HepG2 (cell line): ENCODE data around the gene ANKRD60. TPM values are rescaled to one million over a fixed set of nuclear protein-coding genes. Genes with fewer than 3 reads are reported as not detected.
A peak's percentile ranks its signal among the peaks of the same experiment; 100 is the strongest.

ENCODE experiments used
- ATAC-seq: fragments of 200-7000 bp; cut with Tn5 transposase; 3 replicates; pipeline ENCODE4 v1.9.1; 2020; ENCODE audit warnings: mild to moderate bottlenecking, moderate library complexity
- BruUV-seq: library from RNA; stranded (reverse); fragments of 400-500 nt; replicated peaks from 2 replicates; lab custom pipeline; 2021; lab: Mats Ljungman, UMichigan
- CTCF ChIA-PET: fragments of 300-600 bp; formaldehyde crosslinking; extraction: SDS; loops from one replicate; lab custom pipeline; 2021; ENCODE audit warnings: low total read pairs, inconsistent platforms, low intra/inter-chr PET ratio; lab: Yijun Ruan, JAX
- POLR2A ChIA-PET: fragments of 350-600 bp; sonication (Branson Sonifier 250); formaldehyde crosslinking; loops from one replicate; lab custom pipeline; 2020; ENCODE audit warnings: antibody characterized with exemption, inconsistent platforms; lab: Yijun Ruan, JAX
- DNase-seq: peaks from one replicate; pipeline ENCODE4 v3.0.0-alpha.2; 2015; ENCODE audit warnings: low spot score
- FAIRE-seq: peaks from 3 replicates; lab custom pipeline; 2011; peaks lifted over from hg19 to GRCh38; lab: Jason Lieb, UNC
- H2AFZ ChIP-seq: one replicate; pipeline ENCODE4 v1.6.1; 2011; ENCODE audit warnings: low read length, inconsistent platforms
- H3K27ac ChIP-seq: fragments of 300-600 bp; 3 replicates; pipeline ENCODE4 v1.8.0; 2011; ENCODE audit warnings: mixed run types, mild to moderate bottlenecking, mixed read lengths, low read length, inconsistent platforms; ENCODE audit not compliant: insufficient read depth; ENCODE audit errors: extremely low read length
- H3K27me3 ChIP-seq, 2 experiments: fragments of 200-600 bp in 1 of 2; 2 replicates in 1 of 2; 3 replicates in 1 of 2; pipeline versions ENCODE4 v1.6.0 to v1.8.0; 2011; ENCODE audit warnings: low read length in 2 of 2, mild to moderate bottlenecking in 2 of 2, moderate library complexity in 2 of 2, inconsistent platforms in 1 of 2; ENCODE audit not compliant: insufficient read depth in 2 of 2, control insufficient read depth in 1 of 2
- H3K36me3 ChIP-seq, 2 experiments: fragments of 200-600 bp in 1 of 2; replicated peaks in 1 of 2; 2 replicates in 1 of 2; 3 replicates in 1 of 2; pipeline versions ENCODE4 v1.5.1 to v1.8.0; 2011; ENCODE audit warnings: low read length in 2 of 2, inconsistent platforms in 1 of 2; ENCODE audit not compliant: insufficient read depth in 2 of 2, control insufficient read depth in 1 of 2
- H3K4me1 ChIP-seq: 2 replicates; pipeline ENCODE4 v1.5.1; 2012; ENCODE audit warnings: low read length, inconsistent platforms; ENCODE audit not compliant: insufficient read depth
- H3K4me2 ChIP-seq: 2 replicates; pipeline ENCODE4 v1.6.0; 2011; ENCODE audit warnings: low read depth, low read length, inconsistent platforms
- H3K4me3 ChIP-seq, 3 experiments: fragments of 200-600 bp in 1 of 3; sonication (generic), shearing (Covaris generic) in 1 of 3; replicated peaks in 1 of 3; 2 replicates each; pipeline ENCODE4 v1.5.1; 2011 to 2016; ENCODE audit warnings: low read length in 3 of 3, inconsistent platforms in 2 of 3, low read depth in 2 of 3, mild to moderate bottlenecking in 2 of 3, control low read depth in 1 of 3, mixed read lengths in 1 of 3; ENCODE audit not compliant: insufficient read depth in 1 of 3
- H3K79me2 ChIP-seq: one replicate; pipeline ENCODE4 v1.6.1; 2011; ENCODE audit warnings: low read length, inconsistent platforms; ENCODE audit not compliant: insufficient read depth
- H3K9ac ChIP-seq: 2 replicates; pipeline ENCODE4 v1.6.0; 2011; ENCODE audit warnings: mild to moderate bottlenecking, low read depth, low read length, inconsistent platforms; ENCODE audit not compliant: insufficient read depth
- H3K9me3 ChIP-seq: 2 replicates; pipeline ENCODE4 v1.5.1; 2012; ENCODE audit warnings: mild to moderate bottlenecking, low read length
- H4K20me1 ChIP-seq: 2 replicates; pipeline ENCODE4 v1.6.0; 2011; ENCODE audit warnings: inconsistent platforms, mild to moderate bottlenecking, low read length, moderate library complexity; ENCODE audit not compliant: insufficient read depth
- CBX1 ChIP-seq: IDR thresholded peaks from one replicate; pipeline ENCODE4 v1.6.1; 2016; ENCODE audit warnings: antibody characterized with exemption, low read depth
- JUNB ChIP-seq: sonication (generic); formaldehyde crosslinking; IDR thresholded peaks from 2 replicates; pipeline ENCODE4 v1.8.0; 2022; ENCODE audit warnings: missing genetic modification reagents, mild to moderate bottlenecking, borderline replicate concordance
- NFRKB ChIP-seq: fragments of 450-650 bp; IDR thresholded peaks from 2 replicates; pipeline ENCODE4 v1.6.1; 2017
- POLR2G ChIP-seq: fragments of 200-400 bp; formaldehyde crosslinking; IDR thresholded peaks from 2 replicates; pipeline ENCODE4 v1.6.1; 2018; ENCODE audit warnings: mild to moderate bottlenecking, low read depth, low read length, moderate library complexity
- RERE ChIP-seq: IDR thresholded peaks from 2 replicates; pipeline ENCODE4 v1.6.1; 2016; ENCODE audit warnings: low read depth, missing genetic modification reagents, missing compliant biosample characterization
- TBX3 ChIP-seq: fragments of 450-650 bp; IDR thresholded peaks from 2 replicates; pipeline ENCODE4 v1.6.1; 2017; ENCODE audit warnings: antibody characterized with exemption, mild to moderate bottlenecking, inconsistent platforms, borderline replicate concordance
- TFDP1 ChIP-seq: IDR thresholded peaks from 2 replicates; pipeline ENCODE4 v1.6.1; 2016; ENCODE audit warnings: missing compliant biosample characterization, missing genetic modification reagents, borderline replicate concordance
- TOPORS ChIP-seq: sonication (generic); formaldehyde crosslinking; IDR thresholded peaks from 2 replicates; pipeline ENCODE4 v1.8.0; 2023; ENCODE audit warnings: mild to moderate bottlenecking, missing genetic modification reagents
- ZFP62 ChIP-seq: sonication (generic); formaldehyde crosslinking; IDR thresholded peaks from 2 replicates; pipeline ENCODE4 v1.4.0; 2020; ENCODE audit warnings: missing genetic modification reagents
- ZNF121 ChIP-seq: sonication (generic); formaldehyde crosslinking; IDR thresholded peaks from 2 replicates; pipeline ENCODE4 v1.5.0; 2020; ENCODE audit warnings: mild to moderate bottlenecking, missing genetic modification reagents
- ZNF414 ChIP-seq: sonication (generic); formaldehyde crosslinking; IDR thresholded peaks from 2 replicates; pipeline ENCODE4 v1.5.0; 2020; ENCODE audit warnings: missing genetic modification reagents
- ZNF652 ChIP-seq: IDR thresholded peaks from 2 replicates; pipeline ENCODE4 v1.6.1; 2016; ENCODE audit warnings: low read depth, borderline replicate concordance
- ZNF720 ChIP-seq: sonication (generic); formaldehyde crosslinking; IDR thresholded peaks from 2 replicates; pipeline ENCODE4 v1.4.0; 2020; ENCODE audit warnings: missing genetic modification reagents
- ZNF772 ChIP-seq: sonication (generic); formaldehyde crosslinking; IDR thresholded peaks from 2 replicates; pipeline ENCODE4 v1.5.0; 2020; ENCODE audit warnings: mild to moderate bottlenecking, missing genetic modification reagents
- ZNF780A ChIP-seq: sonication (generic); formaldehyde crosslinking; IDR thresholded peaks from 2 replicates; pipeline ENCODE4 v1.8.0; 2022; ENCODE audit warnings: mild to moderate bottlenecking, missing genetic modification reagents, moderate library complexity
- whole genome bisulfite sequencing: methylation state at CpG from one replicate; pipeline ENCODE4 v1.1.6; 2017; ENCODE audit warnings: low lambda C conversion rate; 5-methylcytosine and 5-hydroxymethylcytosine counted together
- in situ Hi-C: cut with HindIII; loops from 2 replicates; pipeline ENCODE4 v1.10.0; 2017; ENCODE audit warnings: low pct_unique_long_range_greater_than_20kb; ENCODE audit not compliant: extremely low pct_ligation_motif_present
- intact Hi-C: fragments of 100-400 bp; cut with micrococcal nuclease; formaldehyde crosslinking; loops from one replicate; pipeline ENCODE4 v1.10.0; 2022; ENCODE audit not compliant: unreplicated experiment
- polyA plus RNA-seq, 8 experiments: library from polyadenylated mRNA; depleted of rRNA in 3 of 8; stranded (reverse) in 7 of 8; unstranded in 1 of 8; fragments of >200 nt; fragmentation: Illumina TruSeq in 4 of 8; extraction: Trizol in 4 of 8; gene quantifications; 2 replicates each; pipeline versions ENCODE4 v1.2.1 to v1.2.3, GENCODE V29; 2011 to 2016; ENCODE audit warnings: low read depth in 4 of 8, missing spikeins in 1 of 8, mixed read lengths in 1 of 8; ENCODE audit not compliant: insufficient read depth in 1 of 8
- total RNA-seq, 5 experiments: library from RNA; depleted of rRNA; stranded (reverse); fragments of >200 nt; fragmentation: Illumina TruSeq; extraction: Trizol; gene quantifications; 2 replicates each; pipeline ENCODE4 v1.2.3, GENCODE V29; 2016; ENCODE audit warnings: low read depth in 1 of 5

ANKRD60 gene
- total and polyA plus RNA-seq, 2 of the 13 experiments (the other 11 are each of a cell fraction or from before 2014, with no cell fraction given) = not detected

GRCh38 chr20:58209652-58210397, 18.6 kb downstream of the ANKRD60 start:
- in situ Hi-C loops (loop anchor here (5.0 to 25.0 kb wide), 3 partner anchors 613 to 823 kb away; partner anchors contain the start of gene RBM38), intact Hi-C loops (loop anchor here (1.0 to 5.0 kb wide), 3 partner anchors 556 to 698 kb away; no protein-coding TSS in a partner anchor)
- BruUV-seq = no TSS peak
- H3K4me3 ChIP-seq = no peak overlapping the region
- FAIRE-seq = peak; percentile 76
- no peak overlapping the region for H3K27ac ChIP-seq
- H3K9ac ChIP-seq = no peak overlapping the region
- no peaks in the 10 kb centered on the region for H3K4me1 ChIP-seq
- peaks cover 9 to 69% of the 10 kb centered on the region in 2 experiments; a peak in 4 of 5 replicates for H3K27me3 ChIP-seq
- H3K9me3 ChIP-seq = no peaks in the 10 kb centered on the region
- WGBS = 7% methylated on average over 43 of the region's 46 CpGs
- ChIA-PET POLR2A (no interaction called here), CTCF (interaction anchor here (0.7 to 7.1 kb wide), 21 partner anchors 14 to 1286 kb away, joined by 3 to 222 read pairs (median 6); no protein-coding TSS in a partner anchor)
- ATAC-seq = peak; percentile 86
- peak; percentile 68 for DNase-seq
- no peak overlapping the region for H2AFZ ChIP-seq
- no peak overlapping the region for H3K4me2 ChIP-seq
- H3K36me3 ChIP-seq = no peaks in the 10 kb centered on the region
- H4K20me1 ChIP-seq = no peaks in the 10 kb centered on the region; the same call in 1 of the 2 replicates
- H3K79me2 ChIP-seq = no peaks in the 10 kb centered on the region
- no peak for TF ChIP-seq ZNF780A (CRISPR knock-in tag)
- TF ChIP-seq CBX1 = peak; percentile 69
- no peak for TF ChIP-seq POLR2G
- TF ChIP-seq ZNF414 (CRISPR knock-in tag) = no peak; the same call in 1 of the 2 replicates
- no peak for TF ChIP-seq ZFP62 (CRISPR knock-in tag)
- TF ChIP-seq ZNF720 = no peak
- peak; percentile 67 for TF ChIP-seq TFDP1 (CRISPR knock-in tag)
- no peak for TF ChIP-seq ZNF121 (CRISPR knock-in tag)
- peak; percentile 69; the same call in 1 of the 2 replicates for TF ChIP-seq ZNF772 (CRISPR knock-in tag)
- TF ChIP-seq RERE (CRISPR knock-in tag) = no peak
- no peak for TF ChIP-seq NFRKB
- no peak for TF ChIP-seq ZNF652 (CRISPR knock-in tag)
- TF ChIP-seq TOPORS (CRISPR knock-in tag) = 0 out of 2 replicates have a peak, but pooled peaks have one; percentile 31
- no peak for TF ChIP-seq TBX3
- TF ChIP-seq JUNB (CRISPR knock-in tag) = no peak
